ENCODE data around the gene JUND. TPM values are rescaled to one million over a fixed set of nuclear protein-coding genes. Genes with fewer than 3 reads are reported as not detected.
A peak's percentile ranks its signal among the peaks of the same experiment; 100 is the strongest.

The JUND gene
- total RNA-seq, 1 donor from 2014 or later: 176 TPM

DNA sequence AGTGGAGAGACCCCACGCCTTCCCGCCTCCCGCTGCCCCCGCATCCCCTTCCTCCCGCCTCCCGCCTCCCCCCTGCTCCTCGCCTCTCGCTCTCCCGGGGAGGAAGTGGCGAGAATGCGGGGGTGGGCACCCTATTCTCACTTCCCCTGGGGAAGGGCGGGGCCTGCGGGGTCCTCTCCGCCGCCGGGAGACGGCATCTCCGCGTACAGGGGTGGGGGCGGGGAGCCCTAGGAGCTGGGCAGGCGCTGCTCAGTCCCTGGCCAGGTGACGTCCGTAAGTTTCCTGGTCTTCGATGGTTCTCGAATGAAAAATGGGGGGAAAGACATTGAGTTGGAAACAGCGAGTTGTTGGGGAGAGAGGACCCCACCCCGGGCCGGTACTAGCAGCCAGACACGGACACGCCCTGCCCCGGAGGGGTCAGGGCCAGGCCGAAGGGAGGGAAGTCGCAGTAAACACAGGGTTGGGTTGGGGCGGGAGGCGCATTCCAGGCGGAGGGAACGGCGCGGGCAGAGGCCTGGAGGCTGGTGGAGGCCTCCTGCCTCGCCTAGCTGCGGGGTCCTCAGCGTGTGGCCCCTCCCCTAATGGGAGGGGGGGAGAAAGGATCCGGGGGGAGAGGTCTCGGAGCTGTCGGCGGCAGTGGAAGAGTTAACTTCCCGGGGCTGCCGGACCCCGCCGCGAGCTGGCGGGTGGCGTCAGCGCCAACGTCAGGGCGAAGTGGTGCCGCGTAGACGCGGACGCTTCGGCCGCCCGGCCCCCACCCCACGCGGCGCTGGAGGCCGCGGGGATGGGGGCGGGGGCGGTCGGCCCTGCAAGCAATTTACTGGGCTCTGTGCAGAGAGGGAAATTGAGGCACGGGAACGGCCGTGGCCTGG is 10.4 kb upstream of the JUND start:
- H3K4me1 Mint-ChIP-seq (ENCODE audit: low read depth): peaks cover 47% of the 10 kb centered on the region
- no peaks in the 10 kb centered on the region for H3K27me3 Mint-ChIP-seq (ENCODE audit: low read depth)
- no peak for DNase-seq (ENCODE audit: low spot score)
- H3K9me3 Mint-ChIP-seq (ENCODE audit: low read depth): no peaks in the 10 kb centered on the region
- no peaks in the 10 kb centered on the region for H3K36me3 Mint-ChIP-seq (ENCODE audit: low read depth)
- H3K27ac Mint-ChIP-seq (ENCODE audit: unreplicated experiment): peak overlapping the region; percentile 98
- TF ChIP-seq, protein P1, sequence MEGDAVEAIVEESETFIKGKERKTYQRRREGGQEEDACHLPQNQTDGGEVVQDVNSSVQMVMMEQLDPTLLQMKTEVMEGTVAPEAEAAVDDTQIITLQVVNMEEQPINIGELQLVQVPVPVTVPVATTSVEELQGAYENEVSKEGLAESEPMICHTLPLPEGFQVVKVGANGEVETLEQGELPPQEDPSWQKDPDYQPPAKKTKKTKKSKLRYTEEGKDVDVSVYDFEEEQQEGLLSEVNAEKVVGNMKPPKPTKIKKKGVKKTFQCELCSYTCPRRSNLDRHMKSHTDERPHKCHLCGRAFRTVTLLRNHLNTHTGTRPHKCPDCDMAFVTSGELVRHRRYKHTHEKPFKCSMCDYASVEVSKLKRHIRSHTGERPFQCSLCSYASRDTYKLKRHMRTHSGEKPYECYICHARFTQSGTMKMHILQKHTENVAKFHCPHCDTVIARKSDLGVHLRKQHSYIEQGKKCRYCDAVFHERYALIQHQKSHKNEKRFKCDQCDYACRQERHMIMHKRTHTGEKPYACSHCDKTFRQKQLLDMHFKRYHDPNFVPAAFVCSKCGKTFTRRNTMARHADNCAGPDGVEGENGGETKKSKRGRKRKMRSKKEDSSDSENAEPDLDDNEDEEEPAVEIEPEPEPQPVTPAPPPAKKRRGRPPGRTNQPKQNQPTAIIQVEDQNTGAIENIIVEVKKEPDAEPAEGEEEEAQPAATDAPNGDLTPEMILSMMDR (IDR thresholded peaks at IDR 0.05): no peak
- H3K4me3 Mint-ChIP-seq (ENCODE audit: unreplicated experiment): peak overlapping the region; percentile 81

DNA sequence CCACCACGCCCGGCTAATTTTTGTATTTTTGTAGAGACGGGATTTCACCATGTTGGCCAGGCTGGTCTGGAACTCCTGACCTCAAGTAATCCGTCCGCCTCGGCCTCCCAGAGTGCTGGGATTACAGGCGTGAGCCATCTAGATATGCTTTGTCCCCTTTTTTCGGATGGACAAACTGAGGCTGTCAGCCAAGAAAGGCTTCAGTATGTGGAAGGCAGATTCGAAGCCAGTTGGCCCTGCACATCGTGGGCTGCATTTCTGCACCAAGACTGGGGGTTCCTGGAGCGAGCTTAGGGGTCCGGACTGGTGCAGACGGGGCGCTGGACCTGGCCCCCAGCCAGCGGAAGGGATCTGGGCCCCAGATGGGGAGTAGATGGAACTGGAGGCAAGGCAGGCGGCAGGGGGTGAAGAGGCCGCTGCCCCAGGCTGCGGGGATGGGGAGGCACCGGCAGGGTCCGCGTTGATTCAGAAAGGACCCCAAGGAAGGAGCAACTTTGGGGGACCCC is 9.7 kb upstream of the JUND start:
- Mint-ChIP-seq H3K9me3 (ENCODE audit: low read depth) (no peaks in the 10 kb centered on the region), H3K4me3 (ENCODE audit: unreplicated experiment) (peak overlapping the region; percentile 49), H3K36me3 (ENCODE audit: low read depth) (no peaks in the 10 kb centered on the region), H3K27me3 (ENCODE audit: low read depth) (no peaks in the 10 kb centered on the region), H3K4me1 (ENCODE audit: low read depth) (peaks cover 53% of the 10 kb centered on the region), H3K27ac (ENCODE audit: unreplicated experiment) (peak overlapping the region; percentile 85)
- TF ChIP-seq, protein P1 (IDR thresholded peaks at IDR 0.05): peak; percentile 23
- DNase-seq (ENCODE audit: low spot score): no peak

DNA sequence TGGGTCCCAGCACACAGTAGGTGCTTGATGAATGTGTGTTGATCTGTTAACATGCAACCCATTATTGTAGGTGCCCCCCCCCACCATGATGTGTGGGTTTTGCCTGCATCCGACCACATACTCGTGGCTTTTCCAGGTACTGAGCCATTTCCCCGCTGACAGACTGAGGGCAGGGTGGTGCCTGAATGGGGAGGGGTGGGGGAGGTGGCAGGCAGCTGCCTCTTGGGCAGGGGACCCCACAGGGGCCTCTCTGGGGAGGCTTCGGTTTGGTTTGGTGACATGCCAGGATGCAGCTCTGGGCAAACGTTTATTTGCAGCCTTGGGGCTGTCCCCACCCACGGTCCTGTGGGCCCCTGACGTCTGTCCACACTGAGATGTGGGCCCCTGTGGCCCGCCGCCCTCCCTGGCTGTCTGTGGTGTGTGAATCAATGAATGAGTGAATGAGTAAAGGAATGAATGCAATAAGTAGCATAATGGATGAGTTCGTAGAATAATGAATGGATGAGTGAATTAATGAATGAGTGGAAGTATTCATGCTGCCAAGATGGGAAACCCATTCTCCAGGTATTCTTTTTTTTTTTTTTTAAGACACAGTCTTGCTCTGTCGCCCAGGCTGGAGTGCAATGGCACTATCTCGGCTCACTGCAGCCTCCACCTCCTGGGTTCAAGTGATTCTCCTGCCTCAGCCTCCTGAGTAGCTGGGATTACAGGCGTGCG is 9.0 kb upstream of the JUND start:
- peak overlapping the region; percentile 34 for H3K4me3 Mint-ChIP-seq (ENCODE audit: unreplicated experiment)
- TF ChIP-seq, protein P1 (IDR thresholded peaks at IDR 0.05): no peak
- no peaks in the 10 kb centered on the region for H3K9me3 Mint-ChIP-seq (ENCODE audit: low read depth)
- no peak for DNase-seq (ENCODE audit: low spot score)
- H3K4me1 Mint-ChIP-seq (ENCODE audit: low read depth): peaks cover 56% of the 10 kb centered on the region
- no peaks in the 10 kb centered on the region for H3K27me3 Mint-ChIP-seq (ENCODE audit: low read depth)
- no peaks in the 10 kb centered on the region for H3K36me3 Mint-ChIP-seq (ENCODE audit: low read depth)
- H3K27ac Mint-ChIP-seq (ENCODE audit: unreplicated experiment): peak overlapping the region; percentile 85

GRCh38 chr19:18289471-18290301 is 8.3 kb upstream of the JUND start:
- no peak for DNase-seq (ENCODE audit: low spot score)
- TF ChIP-seq, protein P1 (IDR thresholded peaks at IDR 0.05): no peak
- H3K36me3 Mint-ChIP-seq (ENCODE audit: low read depth): no peaks in the 10 kb centered on the region
- no peaks in the 10 kb centered on the region for H3K27me3 Mint-ChIP-seq (ENCODE audit: low read depth)
- no peak overlapping the region for H3K4me3 Mint-ChIP-seq (ENCODE audit: unreplicated experiment)
- H3K4me1 Mint-ChIP-seq (ENCODE audit: low read depth): peaks cover 61% of the 10 kb centered on the region
- peak overlapping the region; percentile 83 for H3K27ac Mint-ChIP-seq (ENCODE audit: unreplicated experiment)
- H3K9me3 Mint-ChIP-seq (ENCODE audit: low read depth): no peaks in the 10 kb centered on the region

Measured in chondrocyte (in vitro differentiated cells).